Adrenal gland (tissue), 5 donors: ENCODE measurements around the gene CMTM8.

Experiments
- POLR2A ChIP-seq, 2 donors: fragments of 450-650 bp; IDR thresholded peaks; one replicate each; pipeline ENCODE4 v1.6.1; 2017; ENCODE audit warnings: antibody characterized with exemption in 2 of 2, mild to moderate bottlenecking in 2 of 2, moderate library complexity in 1 of 2
- TF ChIP-seq, protein P1 (sequence below), 6 experiments: fragments of 450-650 bp in 4 of 6; fragments of 200-600 bp in 2 of 6; sonication (generic) in 1 of 6; IDR thresholded peaks; 1 replicate in 5 of 6; 2 replicates in 1 of 6; pipeline versions ENCODE4 v1.5.1 to v1.8.0; 2016 to 2021; ENCODE audit warnings: antibody characterized with exemption in 6 of 6, mild to moderate bottlenecking in 2 of 6, moderate library complexity in 1 of 6
- donor health status: DM: no; HTN: no; CAD: no.

DNA sequence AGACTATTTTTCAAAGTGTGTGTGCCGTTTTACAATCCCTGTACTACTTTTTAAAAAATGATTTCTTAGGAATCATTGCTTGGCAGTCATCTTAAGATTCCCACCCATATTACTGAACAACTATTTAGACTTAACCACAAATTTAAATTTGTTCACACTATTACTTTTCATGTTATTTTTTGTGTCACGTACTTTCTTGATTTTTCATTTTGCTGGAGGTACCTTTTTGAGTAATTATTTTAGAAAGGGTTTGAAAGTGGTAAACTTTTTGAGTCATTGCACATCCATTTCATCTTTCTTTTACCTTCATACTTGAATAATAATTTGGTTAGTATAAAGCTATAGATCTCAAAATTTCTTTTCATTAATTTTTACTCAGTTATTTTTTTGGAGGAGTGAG, 16.9 kb downstream of the CMTM8 start:
- TF ChIP-seq, protein P1, sequence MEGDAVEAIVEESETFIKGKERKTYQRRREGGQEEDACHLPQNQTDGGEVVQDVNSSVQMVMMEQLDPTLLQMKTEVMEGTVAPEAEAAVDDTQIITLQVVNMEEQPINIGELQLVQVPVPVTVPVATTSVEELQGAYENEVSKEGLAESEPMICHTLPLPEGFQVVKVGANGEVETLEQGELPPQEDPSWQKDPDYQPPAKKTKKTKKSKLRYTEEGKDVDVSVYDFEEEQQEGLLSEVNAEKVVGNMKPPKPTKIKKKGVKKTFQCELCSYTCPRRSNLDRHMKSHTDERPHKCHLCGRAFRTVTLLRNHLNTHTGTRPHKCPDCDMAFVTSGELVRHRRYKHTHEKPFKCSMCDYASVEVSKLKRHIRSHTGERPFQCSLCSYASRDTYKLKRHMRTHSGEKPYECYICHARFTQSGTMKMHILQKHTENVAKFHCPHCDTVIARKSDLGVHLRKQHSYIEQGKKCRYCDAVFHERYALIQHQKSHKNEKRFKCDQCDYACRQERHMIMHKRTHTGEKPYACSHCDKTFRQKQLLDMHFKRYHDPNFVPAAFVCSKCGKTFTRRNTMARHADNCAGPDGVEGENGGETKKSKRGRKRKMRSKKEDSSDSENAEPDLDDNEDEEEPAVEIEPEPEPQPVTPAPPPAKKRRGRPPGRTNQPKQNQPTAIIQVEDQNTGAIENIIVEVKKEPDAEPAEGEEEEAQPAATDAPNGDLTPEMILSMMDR (IDR thresholded peaks at IDR 0.05) = no peak
- TF ChIP-seq POLR2A (IDR thresholded peaks at IDR 0.05) = no peak
